GM18519 (cell line): ENCODE data around the gene RGS9.
A peak's percentile ranks its signal among the peaks of the same experiment; 100 is the strongest.
"Not testable (repeated sequence)": the region's sequence is repeated elsewhere in the genome, so short reads cannot be mapped to it uniquely, and the experiment has no call there.

ENCODE experiments used
- ATAC-seq: cut with Tn5 transposase; IDR thresholded peaks from one replicate; pipeline ENCODE4 v1.9.1; 2021; ENCODE audit warnings: mild to moderate bottlenecking, moderate library complexity; ENCODE audit not compliant: unreplicated experiment, low FRiP score

Gene RGS9

DNA sequence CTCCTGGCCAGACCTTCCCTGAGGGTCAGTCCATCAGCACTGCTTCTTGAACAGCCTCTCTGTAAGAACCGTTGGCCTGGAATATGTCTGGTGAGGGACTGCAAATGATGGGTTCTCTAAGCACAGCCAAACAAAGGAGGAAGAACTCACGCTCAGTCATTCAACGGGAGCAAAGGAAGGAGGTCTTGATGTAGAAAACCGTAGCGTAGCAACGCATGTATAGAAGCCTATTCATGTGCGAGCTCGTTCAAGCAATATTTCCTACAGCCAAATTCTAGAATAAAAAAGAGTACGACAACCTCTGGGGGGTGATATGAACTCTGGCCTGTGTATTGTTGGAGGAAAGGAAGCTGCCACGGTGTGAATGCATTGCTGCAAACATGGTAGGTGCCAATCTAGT lies 64.2 kb downstream of the RGS9 start:
- ATAC-seq, result no peak

GRCh38 chr17:65202844-65203571 lies 65.8 kb downstream of the RGS9 start:
- no peak for ATAC-seq

DNA sequence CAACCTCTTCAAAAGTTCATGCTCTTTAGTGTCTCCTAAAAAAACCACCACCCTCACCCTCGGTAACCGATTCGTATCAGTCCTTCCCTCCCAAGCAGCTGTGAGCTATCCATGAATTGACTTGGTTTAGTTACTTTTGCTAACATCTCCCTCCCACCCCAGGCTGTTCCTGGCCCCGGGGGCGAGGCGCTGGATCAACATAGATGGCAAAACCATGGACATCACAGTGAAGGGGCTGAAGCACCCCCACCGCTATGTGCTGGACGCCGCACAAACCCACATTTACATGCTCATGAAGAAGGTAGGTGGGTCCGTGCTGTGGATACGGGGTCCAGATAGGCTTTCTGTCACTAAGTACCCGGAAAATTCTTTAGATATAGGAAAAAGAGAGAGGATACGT lies 66.8 kb downstream of the RGS9 start:
- ATAC-seq, result no peak

DNA sequence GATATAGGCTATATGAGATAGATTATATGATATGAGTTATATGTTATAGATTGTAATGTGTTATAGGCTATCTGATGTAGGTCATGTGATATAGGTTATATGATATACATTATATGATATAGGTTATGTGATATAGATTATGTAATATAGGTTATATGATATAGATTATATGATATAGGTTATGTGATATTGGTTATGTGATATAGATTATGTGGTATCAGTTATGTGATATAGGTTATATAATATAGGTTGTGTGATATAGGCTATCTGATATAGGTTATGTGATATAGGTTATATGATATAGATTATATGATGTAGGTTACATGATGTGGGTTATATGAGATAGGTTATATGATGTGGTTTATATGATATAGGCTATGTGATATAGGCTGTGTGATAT lies 68.5 kb downstream of the RGS9 start:
- ATAC-seq, result no peak

DNA sequence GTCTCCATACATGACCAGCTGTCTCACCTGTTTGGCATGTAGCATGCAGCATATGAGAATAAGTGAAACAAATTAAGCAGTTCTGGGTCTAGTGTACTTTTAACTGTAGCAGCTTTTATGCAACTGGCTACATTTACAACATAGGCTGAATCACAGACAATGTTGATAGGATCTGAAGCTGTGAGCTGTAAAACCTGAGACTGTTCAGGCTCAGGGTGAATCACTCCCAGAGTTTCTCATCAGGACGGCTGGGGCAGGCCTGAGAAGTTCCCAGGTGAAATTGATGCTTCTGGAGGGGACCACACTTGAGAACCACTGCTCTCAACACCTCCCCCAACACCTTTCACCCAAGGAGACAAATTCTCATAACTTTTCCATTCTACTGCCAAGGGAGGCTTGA lies 70.3 kb downstream of the RGS9 start:
- not testable (repeated sequence) for ATAC-seq

DNA sequence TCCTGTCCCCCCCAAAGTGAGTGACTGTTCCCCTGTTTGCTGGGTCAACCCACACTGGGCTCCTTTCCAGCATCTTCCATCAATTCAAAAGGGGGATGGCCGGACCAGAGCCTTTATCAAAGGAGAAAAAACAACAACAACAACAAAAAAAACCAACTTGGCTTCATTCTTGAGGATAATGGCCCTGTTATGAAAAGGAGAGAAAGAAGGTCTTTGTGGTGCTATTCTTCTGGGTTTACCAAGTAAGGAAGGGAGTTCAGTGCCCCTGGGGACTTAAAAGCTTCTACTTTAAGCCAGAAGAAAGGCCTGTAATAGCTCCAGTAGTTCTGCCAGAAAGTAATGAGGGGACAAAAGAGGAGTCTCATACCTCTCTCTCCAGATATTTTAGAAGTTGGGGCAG lies 71.5 kb downstream of the RGS9 start:
- ATAC-seq, result no peak

DNA sequence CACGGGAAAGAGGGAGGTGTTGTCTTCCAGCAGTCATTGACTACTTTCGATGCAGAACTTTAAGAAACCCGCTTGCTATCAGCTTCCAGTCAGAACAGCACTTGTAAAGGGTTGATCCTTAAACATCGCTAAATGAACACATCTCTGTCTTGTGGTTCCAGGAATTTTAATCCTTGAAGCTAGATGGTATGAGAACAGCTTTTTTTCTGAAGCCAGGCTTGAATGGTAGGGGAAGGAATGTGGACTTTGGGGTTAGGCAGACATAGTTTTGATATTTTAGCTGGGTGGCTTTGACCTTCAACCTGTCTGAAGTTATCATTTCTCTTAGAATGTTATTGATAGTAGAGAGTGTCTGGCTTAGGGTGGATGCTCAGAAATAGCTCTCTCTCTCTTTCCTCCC lies 81.1 kb downstream of the RGS9 start:
- ATAC-seq, result no peak

DNA sequence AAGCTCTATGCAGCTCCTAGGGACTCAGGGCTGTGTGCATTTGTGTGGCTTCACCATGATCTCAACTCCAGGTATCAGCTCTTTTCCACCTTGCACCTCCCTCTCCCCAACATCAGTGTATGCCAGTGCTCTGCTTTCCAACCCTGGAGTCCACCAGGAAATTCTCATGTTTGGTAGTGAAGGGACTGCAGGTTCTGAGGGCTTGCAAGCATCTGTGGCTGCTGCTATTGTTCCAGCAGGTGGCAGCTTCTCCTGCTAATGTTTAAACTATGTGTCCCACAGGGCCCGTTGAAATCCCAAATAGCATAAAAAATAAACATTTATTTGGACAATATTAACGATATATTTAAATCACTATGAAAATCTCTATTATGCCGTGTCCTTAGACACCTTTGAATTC lies 82.0 kb downstream of the RGS9 start:
- ATAC-seq, result no peak

DNA sequence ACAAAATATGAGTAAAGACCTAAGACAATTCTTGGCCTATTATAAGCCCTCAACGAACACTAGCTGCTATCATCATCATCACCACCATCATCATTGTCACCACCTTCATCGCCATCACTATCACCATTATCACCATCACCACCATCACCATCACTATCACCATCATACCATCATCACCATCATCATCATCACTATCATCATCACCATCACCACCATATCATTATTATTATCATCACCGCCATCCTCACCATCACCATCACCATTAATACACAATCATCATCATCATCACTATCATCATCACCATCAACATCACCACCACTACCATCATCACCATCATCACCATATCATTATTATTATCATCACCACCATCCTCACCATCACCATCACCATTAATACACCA lies 82.5 kb downstream of the RGS9 start:
- ATAC-seq, result no peak

- ATAC-seq, result no peak
Observed at GRCh38 chr17:65220732-65221131, 83.6 kb downstream of the RGS9 start.

DNA sequence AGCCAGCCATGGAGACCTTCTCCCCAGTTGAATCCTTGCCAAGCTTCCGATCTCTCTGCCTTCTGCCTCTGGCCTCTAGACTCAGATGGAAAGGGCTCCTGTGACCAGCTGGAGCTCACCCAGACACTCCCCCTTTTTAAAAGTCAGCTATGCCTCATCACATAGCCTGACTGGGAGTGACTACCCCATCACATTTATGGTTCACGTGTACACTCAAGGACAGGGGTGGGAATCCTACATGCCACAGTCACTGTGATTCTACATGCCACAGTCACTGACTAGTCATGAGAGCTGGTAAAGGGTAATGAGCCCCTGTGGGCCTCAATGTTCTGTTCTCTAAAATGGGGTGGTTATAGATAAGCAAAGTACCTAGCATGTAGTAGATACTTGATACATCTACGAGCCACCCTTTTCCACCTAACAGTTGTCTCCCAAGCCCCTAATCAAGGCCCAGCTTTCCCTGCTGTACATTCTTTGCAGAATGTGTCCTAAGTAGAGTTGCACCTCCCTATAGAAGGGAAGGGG lies 85.1 kb downstream of the RGS9 start:
- ATAC-seq, result no peak

DNA sequence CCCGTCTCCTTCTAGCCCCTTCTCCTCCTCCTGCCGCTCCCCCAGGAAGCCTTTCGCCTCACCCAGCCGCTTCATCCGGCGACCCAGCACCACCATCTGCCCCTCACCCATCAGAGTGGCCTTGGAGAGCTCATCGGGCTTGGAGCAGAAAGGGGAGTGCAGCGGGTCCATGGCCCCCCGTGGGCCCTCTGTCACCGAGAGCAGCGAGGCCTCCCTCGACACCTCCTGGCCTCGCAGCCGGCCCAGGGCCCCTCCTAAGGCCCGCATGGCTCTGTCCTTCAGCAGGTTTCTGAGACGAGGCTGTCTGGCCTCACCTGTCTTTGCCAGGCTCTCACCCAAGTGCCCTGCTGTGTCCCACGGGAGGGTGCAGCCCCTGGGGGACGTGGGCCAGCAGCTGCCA lies 87.9 kb downstream of the RGS9 start:
- no peak for ATAC-seq

GRCh38 chr17:65226227-65226626 lies 89.1 kb downstream of the RGS9 start:
- ATAC-seq, result no peak

GRCh38 chr17:65227637-65228036 lies 90.5 kb downstream of the RGS9 start:
- no peak for ATAC-seq

DNA sequence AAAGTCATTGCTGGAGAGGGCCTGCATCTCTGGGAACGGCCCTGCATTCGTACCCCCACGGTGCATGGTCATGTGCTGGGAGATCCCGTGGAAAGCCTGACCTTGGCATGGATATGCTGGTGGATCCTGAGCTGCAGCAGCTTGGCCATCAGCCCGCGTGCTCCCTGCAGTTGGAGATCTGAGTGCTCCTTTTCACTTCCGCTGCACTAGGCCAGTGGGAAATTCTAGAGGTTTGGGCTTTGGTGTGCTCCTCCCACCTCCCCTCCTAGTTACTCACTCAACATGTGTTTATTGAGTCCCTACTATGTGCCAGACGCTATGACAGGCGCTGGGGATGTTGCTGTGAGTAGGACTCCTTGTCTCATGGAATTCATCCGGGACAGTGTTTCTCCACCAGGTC lies 91.1 kb downstream of the RGS9 start:
- no peak for ATAC-seq

DNA sequence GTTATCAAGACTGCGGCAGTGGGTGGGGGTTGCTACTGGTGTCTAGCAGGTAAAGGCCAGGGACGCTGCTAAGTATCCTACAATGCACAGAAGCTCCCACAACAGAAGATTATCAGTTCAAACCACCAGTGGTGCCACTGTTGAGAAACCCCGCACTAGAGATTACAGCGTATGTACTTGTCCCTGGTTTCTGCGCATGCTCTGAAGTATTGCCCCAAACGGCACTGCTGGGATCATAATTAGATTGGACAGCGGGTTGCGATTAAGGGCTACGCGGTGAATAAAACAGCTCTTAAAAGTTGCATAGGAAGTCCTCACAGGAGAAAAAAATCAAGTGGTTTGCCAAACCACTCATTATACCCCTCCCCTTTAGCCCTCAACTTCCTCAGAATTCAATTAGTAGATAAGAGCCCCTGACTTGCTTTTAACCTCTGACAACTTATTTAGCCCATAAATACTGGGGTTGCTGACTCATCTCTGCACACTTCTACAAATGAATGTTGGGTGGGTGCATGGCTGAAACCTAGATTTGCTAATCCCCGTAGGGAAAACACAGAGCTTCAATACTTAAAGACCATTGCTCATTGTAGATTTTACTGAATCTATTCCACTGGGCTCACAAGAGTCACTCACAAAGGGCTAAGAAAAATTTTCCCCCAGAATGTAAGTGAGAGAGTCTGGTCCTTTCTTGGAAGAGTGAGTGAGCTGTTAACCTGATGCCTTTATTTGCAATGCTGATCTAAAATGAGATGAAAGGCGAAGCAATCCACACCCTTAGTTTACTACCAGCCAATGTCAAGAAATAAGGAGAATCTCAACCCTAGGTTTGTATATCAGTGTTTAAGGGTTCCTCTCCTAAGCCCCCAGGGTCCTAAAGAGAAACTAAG lies 91.8 kb downstream of the RGS9 start:
- peak; percentile 56 for ATAC-seq

GRCh38 chr17:65229621-65229995 lies 92.4 kb downstream of the RGS9 start:
- no peak for ATAC-seq

DNA sequence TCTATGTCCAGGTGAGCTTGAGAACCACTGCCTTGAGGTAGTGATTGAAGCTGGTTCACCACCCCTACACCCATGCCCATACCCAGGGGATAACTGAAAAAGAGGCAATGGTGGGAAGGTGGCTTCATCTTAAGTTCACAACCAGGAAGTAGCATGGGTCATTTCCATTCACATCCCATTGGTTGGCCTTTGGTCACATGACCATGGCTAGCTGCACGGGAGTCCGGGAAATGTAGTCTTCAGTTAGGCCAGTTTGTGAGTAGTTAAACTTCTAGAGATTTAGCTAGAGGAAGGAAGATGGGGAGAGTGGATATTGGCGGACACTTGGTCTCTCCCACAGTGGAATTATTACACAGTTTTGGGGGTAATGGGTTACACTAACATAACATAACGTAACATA lies 92.9 kb downstream of the RGS9 start:
- ATAC-seq, result no peak

- ATAC-seq, result no peak
Observed at GRCh38 chr17:65231086-65231485, 93.9 kb downstream of the RGS9 start.

DNA sequence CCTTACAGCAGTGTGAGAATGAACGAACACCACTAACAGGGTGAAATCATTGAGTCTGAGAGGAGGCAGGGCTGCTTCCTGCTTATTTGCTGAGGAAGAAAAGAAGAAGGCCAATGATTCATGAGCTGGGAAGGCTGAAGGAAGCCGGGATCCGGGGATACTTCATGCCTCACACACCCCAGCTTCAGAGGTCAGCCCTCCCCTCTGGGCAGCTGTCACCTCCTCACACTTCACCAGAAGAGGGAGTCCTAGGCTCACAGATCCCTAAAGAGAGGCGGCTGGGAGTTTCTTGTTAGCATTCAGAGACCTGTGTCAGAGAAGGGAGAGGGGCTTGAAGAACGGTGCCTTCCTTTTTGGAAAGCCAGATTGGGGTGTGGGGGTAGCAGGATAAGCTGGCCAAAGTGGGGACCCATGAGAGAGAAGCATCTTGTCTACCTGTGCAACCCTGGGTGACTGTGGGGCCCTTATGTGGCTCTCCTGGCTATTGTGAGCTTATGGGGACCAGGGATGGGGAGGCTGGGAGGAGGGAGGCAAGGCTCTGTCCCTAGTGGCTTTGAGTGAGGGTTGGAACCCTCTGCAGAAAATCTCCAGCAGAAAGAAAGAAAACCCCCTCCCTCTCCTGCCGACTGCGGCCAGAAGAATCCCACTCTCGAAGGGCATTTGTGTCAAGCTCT lies 94.6 kb downstream of the RGS9 start:
- ATAC-seq, result no peak

- no peak for ATAC-seq
Observed at GRCh38 chr17:65235284-65235683, 98.1 kb downstream of the RGS9 start.
